ENCODE data around the gene DOCK8.

GRCh38 chr9:304519-305185 lies 90.0 kb downstream of the DOCK8 start:
- TF ChIP-seq POLR2A (IDR thresholded peaks at IDR 0.05) (no peak), POLR2AphosphoS5 (IDR thresholded peaks at IDR 0.05) (peak; percentile 38)
- TF ChIP-seq, protein P1, sequence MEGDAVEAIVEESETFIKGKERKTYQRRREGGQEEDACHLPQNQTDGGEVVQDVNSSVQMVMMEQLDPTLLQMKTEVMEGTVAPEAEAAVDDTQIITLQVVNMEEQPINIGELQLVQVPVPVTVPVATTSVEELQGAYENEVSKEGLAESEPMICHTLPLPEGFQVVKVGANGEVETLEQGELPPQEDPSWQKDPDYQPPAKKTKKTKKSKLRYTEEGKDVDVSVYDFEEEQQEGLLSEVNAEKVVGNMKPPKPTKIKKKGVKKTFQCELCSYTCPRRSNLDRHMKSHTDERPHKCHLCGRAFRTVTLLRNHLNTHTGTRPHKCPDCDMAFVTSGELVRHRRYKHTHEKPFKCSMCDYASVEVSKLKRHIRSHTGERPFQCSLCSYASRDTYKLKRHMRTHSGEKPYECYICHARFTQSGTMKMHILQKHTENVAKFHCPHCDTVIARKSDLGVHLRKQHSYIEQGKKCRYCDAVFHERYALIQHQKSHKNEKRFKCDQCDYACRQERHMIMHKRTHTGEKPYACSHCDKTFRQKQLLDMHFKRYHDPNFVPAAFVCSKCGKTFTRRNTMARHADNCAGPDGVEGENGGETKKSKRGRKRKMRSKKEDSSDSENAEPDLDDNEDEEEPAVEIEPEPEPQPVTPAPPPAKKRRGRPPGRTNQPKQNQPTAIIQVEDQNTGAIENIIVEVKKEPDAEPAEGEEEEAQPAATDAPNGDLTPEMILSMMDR (IDR thresholded peaks at IDR 0.05): no peak
